Mesothelial cell of epicardium (in vitro differentiated cells): ENCODE measurements around the gene A3GALT2. TPM values are rescaled to one million over a fixed set of nuclear protein-coding genes. Genes with fewer than 3 reads are reported as not detected.
A peak's percentile ranks its signal among the peaks of the same experiment; 100 is the strongest.

Experiments used
- DNase-seq, 2 experiments: peaks; one replicate each; pipeline ENCODE4 v3.0.0; 2021; ENCODE audit warnings: low spot score in 2 of 2; ENCODE audit not compliant: unreplicated experiment in 2 of 2
- H3K27ac Mint-ChIP-seq: 2 replicates; pipeline ENCODE4 v1.8.0; 2021; ENCODE audit warnings: mixed read lengths
- H3K27me3 Mint-ChIP-seq: 2 replicates; pipeline ENCODE4 v1.8.0; 2021; ENCODE audit warnings: low read depth, mixed read lengths
- H3K36me3 Mint-ChIP-seq: 2 replicates; pipeline ENCODE4 v1.8.0; 2021; ENCODE audit warnings: mixed read lengths
- H3K4me1 Mint-ChIP-seq: 2 replicates; pipeline ENCODE4 v1.8.0; 2021; ENCODE audit warnings: mixed read lengths
- H3K4me3 Mint-ChIP-seq: 2 replicates; pipeline ENCODE4 v1.8.0; 2021; ENCODE audit warnings: mild to moderate bottlenecking, moderate library complexity, mixed read lengths
- H3K9me3 Mint-ChIP-seq: 2 replicates; pipeline ENCODE4 v1.8.0; 2021; ENCODE audit warnings: mixed read lengths
- total RNA-seq: library from RNA; stranded (reverse); gene quantifications from 3 replicates; pipeline ENCODE4 v1.2.1, GENCODE V29; 2021
- TF ChIP-seq, protein P1 (sequence below): fragments of 200-600 bp; sonication (generic); IDR thresholded peaks from one replicate; pipeline ENCODE4 v1.5.0; 2021; ENCODE audit warnings: antibody characterized with exemption; ENCODE audit not compliant: unreplicated experiment

Gene A3GALT2
- total RNA-seq, 1 donor from 2014 or later = 0.58 TPM

DNA sequence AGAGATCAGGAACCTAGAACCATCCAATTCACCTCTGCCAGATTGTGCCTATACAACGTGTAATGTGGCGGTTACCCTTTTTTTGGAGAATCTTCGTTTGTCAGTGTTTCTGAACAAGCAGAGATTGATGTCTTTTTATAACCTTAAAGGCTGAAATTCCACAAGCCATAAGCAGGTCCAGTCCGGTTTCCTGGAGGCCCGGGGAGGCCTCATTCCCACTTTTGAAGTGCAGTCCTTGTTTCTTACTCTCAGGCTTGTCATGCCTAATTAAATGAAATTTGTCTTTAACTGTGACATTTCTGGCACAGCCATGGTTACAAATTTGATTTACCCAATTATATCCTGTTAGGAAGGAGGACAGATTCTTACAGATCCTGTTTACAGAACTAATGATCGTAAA is 36.8 kb downstream of the A3GALT2 start:
- peak overlapping the region; percentile 76 for H3K27ac Mint-ChIP-seq
- no peaks in the 10 kb centered on the region for H3K9me3 Mint-ChIP-seq
- no peak overlapping the region for H3K4me3 Mint-ChIP-seq
- H3K4me1 Mint-ChIP-seq = peaks cover 9% of the 10 kb centered on the region
- H3K27me3 Mint-ChIP-seq = no peaks in the 10 kb centered on the region
- DNase-seq = no peak
- H3K36me3 Mint-ChIP-seq = peaks cover 38% of the 10 kb centered on the region
- TF ChIP-seq, protein P1, sequence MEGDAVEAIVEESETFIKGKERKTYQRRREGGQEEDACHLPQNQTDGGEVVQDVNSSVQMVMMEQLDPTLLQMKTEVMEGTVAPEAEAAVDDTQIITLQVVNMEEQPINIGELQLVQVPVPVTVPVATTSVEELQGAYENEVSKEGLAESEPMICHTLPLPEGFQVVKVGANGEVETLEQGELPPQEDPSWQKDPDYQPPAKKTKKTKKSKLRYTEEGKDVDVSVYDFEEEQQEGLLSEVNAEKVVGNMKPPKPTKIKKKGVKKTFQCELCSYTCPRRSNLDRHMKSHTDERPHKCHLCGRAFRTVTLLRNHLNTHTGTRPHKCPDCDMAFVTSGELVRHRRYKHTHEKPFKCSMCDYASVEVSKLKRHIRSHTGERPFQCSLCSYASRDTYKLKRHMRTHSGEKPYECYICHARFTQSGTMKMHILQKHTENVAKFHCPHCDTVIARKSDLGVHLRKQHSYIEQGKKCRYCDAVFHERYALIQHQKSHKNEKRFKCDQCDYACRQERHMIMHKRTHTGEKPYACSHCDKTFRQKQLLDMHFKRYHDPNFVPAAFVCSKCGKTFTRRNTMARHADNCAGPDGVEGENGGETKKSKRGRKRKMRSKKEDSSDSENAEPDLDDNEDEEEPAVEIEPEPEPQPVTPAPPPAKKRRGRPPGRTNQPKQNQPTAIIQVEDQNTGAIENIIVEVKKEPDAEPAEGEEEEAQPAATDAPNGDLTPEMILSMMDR = no peak

DNA sequence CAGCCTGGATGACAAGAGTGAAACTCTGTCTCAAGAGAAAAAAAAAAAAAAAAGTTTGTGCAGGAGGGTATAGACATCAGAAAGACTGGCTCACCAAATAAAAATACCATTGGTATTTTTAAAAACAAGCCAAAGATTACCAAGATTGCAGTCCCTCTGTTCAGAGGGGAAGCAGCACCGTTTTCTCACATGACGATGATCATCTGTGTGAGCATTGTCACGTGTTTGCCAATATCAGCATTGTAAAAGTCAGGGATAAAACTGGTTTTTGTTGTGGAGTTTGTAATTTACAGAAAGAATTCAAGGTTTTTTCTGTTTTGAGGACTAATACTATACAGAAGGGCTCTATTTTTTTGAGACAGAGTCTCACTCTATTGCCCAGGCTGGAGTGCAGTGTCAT is 38.1 kb downstream of the A3GALT2 start:
- no peak overlapping the region for H3K4me3 Mint-ChIP-seq
- H3K27me3 Mint-ChIP-seq = no peaks in the 10 kb centered on the region
- TF ChIP-seq, protein P1 = no peak
- peaks cover 36% of the 10 kb centered on the region for H3K36me3 Mint-ChIP-seq
- H3K27ac Mint-ChIP-seq = no peak overlapping the region
- no peak for DNase-seq
- H3K4me1 Mint-ChIP-seq = peaks cover 9% of the 10 kb centered on the region
- H3K9me3 Mint-ChIP-seq = no peaks in the 10 kb centered on the region

- Mint-ChIP-seq H3K36me3 (peaks cover 38% of the 10 kb centered on the region), H3K27me3 (no peaks in the 10 kb centered on the region), H3K9me3 (no peaks in the 10 kb centered on the region), H3K27ac (no peak overlapping the region), H3K4me1 (peaks cover 9% of the 10 kb centered on the region), H3K4me3 (no peak overlapping the region)
- TF ChIP-seq, protein P1 = no peak
- no peak for DNase-seq
Measured at GRCh38 chr1:33281554-33282303, 39.2 kb downstream of the A3GALT2 start.

- no peaks in the 10 kb centered on the region for H3K9me3 Mint-ChIP-seq
- H3K27ac Mint-ChIP-seq = no peak overlapping the region
- H3K27me3 Mint-ChIP-seq = no peaks in the 10 kb centered on the region
- no peak for DNase-seq
- no peak overlapping the region for H3K4me3 Mint-ChIP-seq
- H3K36me3 Mint-ChIP-seq = peaks cover 36% of the 10 kb centered on the region
- TF ChIP-seq, protein P1 = no peak
- H3K4me1 Mint-ChIP-seq = peaks cover 9% of the 10 kb centered on the region
Measured at GRCh38 chr1:33280091-33280661, 40.7 kb downstream of the A3GALT2 start.

DNA sequence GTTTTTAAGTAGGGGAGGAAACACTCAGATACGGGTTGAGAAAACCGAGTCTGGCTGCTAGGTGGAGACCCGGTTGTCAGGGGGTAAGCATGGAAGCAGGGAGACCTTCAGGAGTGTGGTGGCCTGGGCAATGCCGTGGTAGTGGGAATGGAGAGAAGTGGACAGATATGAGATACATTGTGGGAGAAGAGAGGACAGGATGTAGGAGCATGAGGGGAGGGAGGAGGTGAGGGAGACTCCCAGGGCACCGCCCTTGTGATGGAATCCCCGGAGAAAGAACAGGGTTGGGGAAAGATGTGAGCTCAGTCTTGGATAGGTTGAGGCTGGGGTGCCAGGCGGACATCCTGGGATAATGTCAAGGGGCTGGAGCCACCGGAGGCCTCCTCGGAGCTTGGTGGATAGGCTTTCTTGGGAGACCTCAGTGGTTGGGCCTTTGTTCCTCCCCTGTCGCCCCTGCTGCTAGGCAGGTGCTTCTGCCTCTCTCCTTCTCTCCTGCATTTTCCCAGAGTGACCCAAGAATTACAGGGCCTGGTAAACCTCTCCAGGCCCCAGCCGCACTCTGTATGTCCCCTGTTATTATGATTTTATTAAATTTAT is 43.3 kb downstream of the A3GALT2 start:
- H3K27me3 Mint-ChIP-seq = no peaks in the 10 kb centered on the region
- no peak overlapping the region for H3K4me3 Mint-ChIP-seq
- no peaks in the 10 kb centered on the region for H3K4me1 Mint-ChIP-seq
- TF ChIP-seq, protein P1 = no peak
- no peak for DNase-seq
- peak overlapping the region; percentile 15 for H3K27ac Mint-ChIP-seq
- no peaks in the 10 kb centered on the region for H3K9me3 Mint-ChIP-seq
- H3K36me3 Mint-ChIP-seq = peaks cover 29% of the 10 kb centered on the region
